ENCODE results near the gene TMEM131.
"Not testable (repeated sequence)": the region's sequence is repeated elsewhere in the genome, so short reads cannot be mapped to it uniquely, and the experiment has no call there.

The TMEM131 gene

DNA sequence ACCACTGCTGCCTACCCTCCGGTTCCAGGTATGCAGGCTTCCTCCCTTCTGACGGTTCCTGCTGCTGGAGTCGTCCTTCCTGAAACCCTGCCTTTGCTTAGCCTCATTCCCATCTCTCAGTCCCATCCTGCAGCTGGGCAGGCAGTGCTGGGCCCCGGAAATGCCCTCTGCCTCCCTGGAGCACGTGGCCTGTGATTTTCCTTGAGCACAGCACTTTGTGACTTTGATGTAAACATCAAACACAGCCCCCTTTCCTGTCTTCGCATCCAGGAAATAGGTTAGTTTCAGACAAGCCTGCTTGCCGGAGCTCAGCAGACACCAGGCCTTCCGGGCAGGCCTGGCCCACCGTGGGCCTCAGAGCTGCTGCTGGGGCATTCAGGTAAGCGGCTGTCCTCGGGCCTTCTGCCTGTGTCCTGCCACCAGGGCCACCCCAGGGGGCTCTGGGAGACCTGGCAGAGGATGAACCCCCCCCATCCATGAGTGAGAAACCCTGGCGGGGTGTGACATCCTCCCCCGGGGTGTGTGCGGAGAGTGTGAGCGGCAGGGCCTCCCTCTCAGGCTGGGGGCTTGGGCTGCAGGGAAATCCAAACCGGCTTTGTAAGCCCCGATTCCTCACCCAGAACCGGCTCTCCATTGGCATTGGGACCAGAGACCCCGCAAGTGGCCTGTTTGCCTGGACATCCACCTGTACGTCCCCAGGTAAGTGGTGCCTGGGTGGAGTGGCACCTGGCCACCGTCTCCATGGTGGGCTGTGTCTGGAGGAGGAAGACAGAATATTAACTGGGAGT is 282.3 kb downstream of the TMEM131 start, which contains the start of gene ZAP70:
Gene ZAP70, plus strand, starts transcription at position 281 of the 788 bp plus-strand sequence. CDS start 10,461 bp downstream, outside the sequence.
- H3K36me3 ChIP-seq (ENCODE audit: control insufficient read depth, insufficient read depth, low read length), result no peaks in the 10 kb centered on the region
- H3K4me3 ChIP-seq (ENCODE audit: low read length), result no peak within 1 kb of the TSS
- H3K9me3 ChIP-seq (ENCODE audit: control insufficient read depth, low read length), result no peaks in the 10 kb centered on the region
- peaks cover 4% of the 10 kb centered on the region for H3K27me3 ChIP-seq (ENCODE audit: control insufficient read depth, insufficient read depth, low read length)
- no peak within 1 kb of the TSS for H3K9ac ChIP-seq (ENCODE audit: low read length)
- no peaks in the 10 kb centered on the region for H3K4me1 ChIP-seq (ENCODE audit: control insufficient read depth, insufficient read depth, low read length)

GRCh38 chr2:97712693-97713295 is 283.0 kb downstream of the TMEM131 start:
- Histone ChIP-seq H3K9me3 (ENCODE audit: control insufficient read depth, low read length) (no peaks in the 10 kb centered on the region), H3K36me3 (ENCODE audit: control insufficient read depth, insufficient read depth, low read length) (no peaks in the 10 kb centered on the region), H3K4me1 (ENCODE audit: control insufficient read depth, insufficient read depth, low read length) (peaks cover 3% of the 10 kb centered on the region), H3K9ac (ENCODE audit: low read length) (no peak overlapping the region), H3K4me3 (ENCODE audit: low read length) (no peak overlapping the region), H3K27me3 (ENCODE audit: control insufficient read depth, insufficient read depth, low read length) (peaks cover 4% of the 10 kb centered on the region)

GRCh38 chr2:97712175-97712574 is 283.6 kb downstream of the TMEM131 start:
- not testable (repeated sequence) for H3K36me3 ChIP-seq (ENCODE audit: control insufficient read depth, insufficient read depth, low read length); H3K27me3 ChIP-seq (ENCODE audit: control insufficient read depth, insufficient read depth, low read length); H3K4me3 ChIP-seq (ENCODE audit: low read length); H3K9me3 ChIP-seq (ENCODE audit: control insufficient read depth, low read length); H3K9ac ChIP-seq (ENCODE audit: low read length); H3K4me1 ChIP-seq (ENCODE audit: control insufficient read depth, insufficient read depth, low read length)

GRCh38 chr2:97711394-97711711 is 284.4 kb downstream of the TMEM131 start:
- peaks cover 10% of the 10 kb centered on the region for H3K4me1 ChIP-seq (ENCODE audit: control insufficient read depth, insufficient read depth, low read length)
- H3K4me3 ChIP-seq (ENCODE audit: low read length), result no peak overlapping the region
- peaks cover 4% of the 10 kb centered on the region for H3K27me3 ChIP-seq (ENCODE audit: control insufficient read depth, insufficient read depth, low read length)
- no peaks in the 10 kb centered on the region for H3K36me3 ChIP-seq (ENCODE audit: control insufficient read depth, insufficient read depth, low read length)
- H3K9me3 ChIP-seq (ENCODE audit: control insufficient read depth, low read length), result no peaks in the 10 kb centered on the region
- no peak overlapping the region for H3K9ac ChIP-seq (ENCODE audit: low read length)

GRCh38 chr2:97708608-97709007 is 287.1 kb downstream of the TMEM131 start:
- Histone ChIP-seq H3K9me3 (ENCODE audit: control insufficient read depth, low read length) (no peaks in the 10 kb centered on the region), H3K27me3 (ENCODE audit: control insufficient read depth, insufficient read depth, low read length) (peaks cover 4% of the 10 kb centered on the region), H3K4me3 (ENCODE audit: low read length) (no peak overlapping the region), H3K4me1 (ENCODE audit: control insufficient read depth, insufficient read depth, low read length) (peaks cover 10% of the 10 kb centered on the region), H3K36me3 (ENCODE audit: control insufficient read depth, insufficient read depth, low read length) (no peaks in the 10 kb centered on the region), H3K9ac (ENCODE audit: low read length) (no peak overlapping the region)

GRCh38 chr2:97708048-97708380 is 287.7 kb downstream of the TMEM131 start:
- H3K9ac ChIP-seq (ENCODE audit: low read length), result no peak overlapping the region

DNA sequence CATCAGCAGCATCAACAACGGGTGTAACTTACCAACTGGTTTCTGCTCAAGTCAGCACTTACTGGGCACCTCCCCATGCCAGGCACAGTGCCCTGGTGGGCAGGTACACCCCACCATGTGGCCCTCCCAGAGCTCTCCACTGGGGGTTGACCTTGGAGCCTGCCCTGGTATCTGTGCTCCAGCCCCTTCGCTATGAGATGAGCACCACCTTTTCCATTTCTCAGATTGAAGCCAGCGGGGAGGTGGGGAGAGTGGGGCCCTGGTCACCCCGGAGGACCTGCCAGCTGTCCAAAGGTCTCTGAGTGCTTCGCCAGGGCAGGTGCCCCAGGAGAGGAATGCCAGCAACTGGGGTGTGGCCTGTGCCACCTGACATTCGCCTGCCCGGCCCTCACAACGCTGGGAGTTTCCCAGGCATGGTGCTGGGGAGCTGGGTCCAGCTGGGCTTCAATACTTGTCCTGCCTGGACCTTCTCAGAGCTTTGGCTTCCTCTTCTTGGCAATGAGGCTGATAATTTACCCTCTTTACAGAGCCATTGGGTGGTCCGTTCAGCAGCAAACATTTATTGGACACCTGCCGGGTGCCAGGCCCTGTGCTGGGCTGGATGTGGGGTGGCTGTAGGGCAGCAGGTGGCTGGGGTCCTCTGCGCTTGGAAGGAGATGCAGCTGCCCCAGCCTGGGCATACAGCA is 288.2 kb downstream of the TMEM131 start:
- Histone ChIP-seq H3K9ac (ENCODE audit: low read length) (no peak overlapping the region), H3K9me3 (ENCODE audit: control insufficient read depth, low read length) (no peaks in the 10 kb centered on the region), H3K27me3 (ENCODE audit: control insufficient read depth, insufficient read depth, low read length) (peaks cover 4% of the 10 kb centered on the region), H3K4me3 (ENCODE audit: low read length) (no peak overlapping the region), H3K4me1 (ENCODE audit: control insufficient read depth, insufficient read depth, low read length) (peaks cover 10% of the 10 kb centered on the region), H3K36me3 (ENCODE audit: control insufficient read depth, insufficient read depth, low read length) (no peaks in the 10 kb centered on the region)

More at GRCh38 chr2:97708048-97708380, 287.7 kb downstream of the TMEM131 start:
- Histone ChIP-seq H3K27me3 (ENCODE audit: control insufficient read depth, insufficient read depth, low read length) (peaks cover 4% of the 10 kb centered on the region), H3K36me3 (ENCODE audit: control insufficient read depth, insufficient read depth, low read length) (no peaks in the 10 kb centered on the region), H3K9me3 (ENCODE audit: control insufficient read depth, low read length) (no peaks in the 10 kb centered on the region), H3K4me1 (ENCODE audit: control insufficient read depth, insufficient read depth, low read length) (peaks cover 10% of the 10 kb centered on the region), H3K4me3 (ENCODE audit: low read length) (no peak overlapping the region)

- Histone ChIP-seq H3K4me3 (ENCODE audit: low read length) (no peak overlapping the region), H3K9me3 (ENCODE audit: control insufficient read depth, low read length) (no peaks in the 10 kb centered on the region), H3K9ac (ENCODE audit: low read length) (no peak overlapping the region), H3K4me1 (ENCODE audit: control insufficient read depth, insufficient read depth, low read length) (peaks cover 10% of the 10 kb centered on the region), H3K27me3 (ENCODE audit: control insufficient read depth, insufficient read depth, low read length) (peaks cover 4% of the 10 kb centered on the region), H3K36me3 (ENCODE audit: control insufficient read depth, insufficient read depth, low read length) (no peaks in the 10 kb centered on the region)
Measured at GRCh38 chr2:97706708-97707345, 288.9 kb downstream of the TMEM131 start.
